Tibial artery (tissue), 4 donors: ENCODE results near the gene TNS3.

ENCODE experiments used
- DNase-seq, 2 donors: peaks; one replicate each; pipeline ENCODE4 v3.0.0-alpha.2; 2019
- H3K27ac ChIP-seq, 2 donors: fragments of 200-600 bp; sonication (generic) in 1 of 2; 1 replicate in 1 of 2; 2 replicates in 1 of 2; pipeline ENCODE4 v1.5.1; 2018 to 2019; ENCODE audit warnings: mild to moderate bottlenecking in 1 of 2
- H3K27me3 ChIP-seq, 2 donors: fragments of 200-600 bp; sonication (generic) in 1 of 2; one replicate each; pipeline versions ENCODE4 v1.5.1 to v1.6.0; 2016 to 2019
- H3K36me3 ChIP-seq, 3 donors: fragments of 200-600 bp; sonication (generic) in 2 of 3; one replicate each; pipeline ENCODE4 v1.5.1; 2016 to 2019; ENCODE audit warnings: mild to moderate bottlenecking in 2 of 3
- H3K4me1 ChIP-seq, 4 donors: fragments of 200-600 bp; sonication (generic) in 2 of 4; 1 replicate in 3 of 4; 2 replicates in 1 of 4; pipeline ENCODE4 v1.5.1; 2016 to 2019
- H3K4me3 ChIP-seq, 2 donors: fragments of 200-600 bp; sonication (generic) in 1 of 2; 1 replicate in 1 of 2; 2 replicates in 1 of 2; pipeline ENCODE4 v1.5.1; 2018 to 2019; ENCODE audit warnings: mild to moderate bottlenecking in 2 of 2
- H3K9me3 ChIP-seq, 3 donors: fragments of 200-600 bp; sonication (generic) in 1 of 3; one replicate each; pipeline ENCODE4 v1.5.1; 2016 to 2019
- intact Hi-C: fragments of 100-400 bp; cut with DNase I; formaldehyde crosslinking; loops from one replicate; pipeline ENCODE4 v1.15.0; 2023; ENCODE audit warnings: low total_unique reads
- TF ChIP-seq, protein P1 (sequence below), 2 experiments: fragments of 200-600 bp in 1 of 2; fragments of 450-650 bp in 1 of 2; IDR thresholded peaks; one replicate each; pipeline ENCODE4 v1.5.1; 2017 to 2019; ENCODE audit warnings: antibody characterized with exemption in 2 of 2, mild to moderate bottlenecking in 1 of 2, moderate library complexity in 1 of 2

TNS3 gene

DNA sequence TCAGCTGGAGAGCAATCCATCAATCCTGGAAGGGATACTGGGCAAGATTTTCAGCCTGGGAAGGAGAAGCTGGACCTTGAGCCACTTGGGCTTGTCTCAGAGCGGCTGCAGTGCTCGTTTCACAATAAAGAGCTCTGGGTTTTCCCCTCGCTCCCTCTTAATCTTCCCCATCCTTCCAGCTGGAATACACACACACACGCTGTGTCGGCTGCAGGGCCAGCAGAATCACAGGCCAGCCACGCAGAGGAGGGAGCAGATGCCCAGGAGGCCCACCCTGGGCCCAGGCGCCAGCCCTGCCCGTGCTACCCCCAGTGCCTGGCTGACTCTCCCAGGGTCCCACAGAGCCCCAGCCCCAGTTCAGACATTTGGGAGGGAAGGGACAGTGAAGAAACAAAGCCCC, 255.1 kb downstream of the TNS3 start:
- Histone ChIP-seq H3K36me3 (peaks cover 0 to 5% (median 0%) of the 10 kb centered on the region in 3 donors), H3K9me3 (no peaks in the 10 kb centered on the region), H3K4me3 (no peak overlapping the region), H3K27ac (peak overlapping the region; percentile 65 to 74), H3K4me1 (peaks cover 10 to 45% (median 36%) of the 10 kb centered on the region in 4 donors), H3K27me3 (no peaks in the 10 kb centered on the region)
- DNase-seq, result peak in 1 of 2 donors; percentile 60
- intact Hi-C loops, result no loop called here
- TF ChIP-seq, protein P1, sequence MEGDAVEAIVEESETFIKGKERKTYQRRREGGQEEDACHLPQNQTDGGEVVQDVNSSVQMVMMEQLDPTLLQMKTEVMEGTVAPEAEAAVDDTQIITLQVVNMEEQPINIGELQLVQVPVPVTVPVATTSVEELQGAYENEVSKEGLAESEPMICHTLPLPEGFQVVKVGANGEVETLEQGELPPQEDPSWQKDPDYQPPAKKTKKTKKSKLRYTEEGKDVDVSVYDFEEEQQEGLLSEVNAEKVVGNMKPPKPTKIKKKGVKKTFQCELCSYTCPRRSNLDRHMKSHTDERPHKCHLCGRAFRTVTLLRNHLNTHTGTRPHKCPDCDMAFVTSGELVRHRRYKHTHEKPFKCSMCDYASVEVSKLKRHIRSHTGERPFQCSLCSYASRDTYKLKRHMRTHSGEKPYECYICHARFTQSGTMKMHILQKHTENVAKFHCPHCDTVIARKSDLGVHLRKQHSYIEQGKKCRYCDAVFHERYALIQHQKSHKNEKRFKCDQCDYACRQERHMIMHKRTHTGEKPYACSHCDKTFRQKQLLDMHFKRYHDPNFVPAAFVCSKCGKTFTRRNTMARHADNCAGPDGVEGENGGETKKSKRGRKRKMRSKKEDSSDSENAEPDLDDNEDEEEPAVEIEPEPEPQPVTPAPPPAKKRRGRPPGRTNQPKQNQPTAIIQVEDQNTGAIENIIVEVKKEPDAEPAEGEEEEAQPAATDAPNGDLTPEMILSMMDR (IDR thresholded peaks at IDR 0.05), result no peak

DNA sequence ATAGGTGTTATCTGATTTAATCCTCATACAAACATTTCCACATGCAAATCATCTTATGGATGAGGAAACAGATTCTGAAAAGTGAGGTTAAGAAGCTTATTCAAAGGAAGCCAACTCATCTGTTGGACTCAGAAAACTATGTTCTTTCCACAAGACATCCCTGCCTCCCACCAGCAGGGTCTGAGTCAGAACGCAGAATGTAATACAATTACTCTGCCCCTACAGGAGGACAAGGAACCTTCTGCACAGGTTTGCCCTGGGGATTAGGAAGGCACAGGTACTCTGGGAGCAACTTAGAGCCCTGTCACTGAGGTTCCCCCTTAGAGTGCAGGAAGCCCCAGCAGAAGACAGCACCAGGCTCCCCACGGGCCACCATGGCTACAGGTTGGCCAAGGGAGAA, 255.7 kb downstream of the TNS3 start:
- Histone ChIP-seq H3K4me3 (no peak overlapping the region), H3K4me1 (peaks cover 10 to 45% (median 36%) of the 10 kb centered on the region in 4 donors), H3K27ac (peak overlapping the region; percentile 65 to 74), H3K9me3 (no peaks in the 10 kb centered on the region), H3K27me3 (no peaks in the 10 kb centered on the region), H3K36me3 (peaks cover 0 to 7% (median under 1%) of the 10 kb centered on the region in 3 donors)
- intact Hi-C loops, result no loop called here
- no peak for DNase-seq
- TF ChIP-seq, protein P1 (IDR thresholded peaks at IDR 0.05), result peak in 1 of 2 experiments; percentile 15

DNA sequence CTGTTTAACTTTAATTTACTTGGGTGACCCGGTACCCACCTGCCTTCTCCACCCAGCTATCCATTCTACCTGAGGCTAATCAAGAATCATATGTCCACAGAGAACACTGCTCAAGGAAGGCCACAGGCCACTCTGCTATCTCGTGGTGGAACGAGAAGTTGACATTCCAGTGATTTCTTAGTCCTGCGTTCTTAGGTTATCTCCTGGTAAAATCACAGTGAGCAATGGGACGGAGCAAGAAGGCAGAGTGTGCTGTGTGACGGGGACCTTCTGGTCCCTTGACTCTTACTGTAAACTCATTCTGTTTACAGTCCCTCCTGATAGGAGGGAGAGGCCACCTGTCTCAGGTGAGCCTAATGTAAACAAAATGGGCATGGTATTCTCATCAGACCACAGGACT, 256.6 kb downstream of the TNS3 start:
- Histone ChIP-seq H3K4me1 (peaks cover 10 to 45% (median 36%) of the 10 kb centered on the region in 4 donors), H3K9me3 (no peaks in the 10 kb centered on the region), H3K4me3 (no peak overlapping the region), H3K27me3 (no peaks in the 10 kb centered on the region), H3K36me3 (peaks cover 0 to 13% (median 10%) of the 10 kb centered on the region in 3 donors), H3K27ac (no peak overlapping the region)
- intact Hi-C loops, result no loop called here
- TF ChIP-seq, protein P1 (IDR thresholded peaks at IDR 0.05), result no peak
- DNase-seq, result no peak

DNA sequence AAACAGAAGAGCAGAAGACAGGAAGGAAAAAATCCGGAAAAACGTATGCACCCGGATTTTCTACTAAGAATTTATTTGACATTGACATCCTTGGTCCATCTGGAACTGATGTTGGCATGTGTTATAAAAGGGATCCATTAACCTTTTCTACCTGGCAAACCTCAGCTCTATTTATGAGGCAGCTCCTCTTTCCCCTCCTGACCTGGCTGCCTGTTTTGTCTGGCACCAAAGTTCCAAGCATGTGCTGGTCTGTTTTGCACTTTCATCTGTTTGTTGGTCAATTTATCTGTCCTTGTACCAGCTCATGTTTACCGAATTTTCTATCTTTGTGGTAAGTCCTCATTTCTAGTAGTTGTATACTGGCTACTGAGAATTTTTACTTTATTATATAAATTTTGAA, 258.0 kb downstream of the TNS3 start:
- DNase-seq, result no peak
- Histone ChIP-seq H3K36me3 (peaks cover 4 to 24% (median 12%) of the 10 kb centered on the region in 3 donors), H3K4me3 (no peak overlapping the region), H3K9me3 (no peaks in the 10 kb centered on the region), H3K27ac (no peak overlapping the region), H3K27me3 (no peaks in the 10 kb centered on the region), H3K4me1 (peaks cover 7 to 32% (median 28%) of the 10 kb centered on the region in 4 donors)
- TF ChIP-seq, protein P1 (IDR thresholded peaks at IDR 0.05), result no peak
- intact Hi-C loops, result no loop called here

DNA sequence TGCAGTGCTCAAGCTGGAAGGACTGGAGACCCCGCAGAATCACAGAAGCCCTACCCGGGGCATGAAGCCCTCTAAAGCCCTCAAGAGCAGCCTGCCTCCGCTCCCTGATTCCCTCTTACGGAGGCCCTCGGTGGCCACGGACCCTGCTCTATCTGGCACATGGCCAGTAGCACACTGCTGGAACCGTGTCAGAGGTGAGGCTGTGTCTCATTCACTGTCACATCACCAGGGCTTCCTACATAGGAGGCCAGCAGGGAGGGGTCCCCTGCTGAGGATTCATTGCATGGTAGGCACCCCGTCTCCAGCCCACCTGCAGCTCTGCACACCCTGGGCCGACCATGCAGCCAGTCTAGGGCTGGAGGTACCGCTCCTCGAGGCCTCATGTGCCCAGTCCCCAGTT, 259.2 kb downstream of the TNS3 start:
- intact Hi-C loops, result no loop called here
- Histone ChIP-seq H3K9me3 (no peaks in the 10 kb centered on the region), H3K27ac (no peak overlapping the region), H3K4me1 (peaks cover 0 to 21% (median 17%) of the 10 kb centered on the region in 4 donors), H3K4me3 (no peak overlapping the region), H3K36me3 (peaks cover 4 to 32% (median 17%) of the 10 kb centered on the region in 3 donors), H3K27me3 (no peaks in the 10 kb centered on the region)
- DNase-seq, result no peak
- TF ChIP-seq, protein P1 (IDR thresholded peaks at IDR 0.05), result no peak

DNA sequence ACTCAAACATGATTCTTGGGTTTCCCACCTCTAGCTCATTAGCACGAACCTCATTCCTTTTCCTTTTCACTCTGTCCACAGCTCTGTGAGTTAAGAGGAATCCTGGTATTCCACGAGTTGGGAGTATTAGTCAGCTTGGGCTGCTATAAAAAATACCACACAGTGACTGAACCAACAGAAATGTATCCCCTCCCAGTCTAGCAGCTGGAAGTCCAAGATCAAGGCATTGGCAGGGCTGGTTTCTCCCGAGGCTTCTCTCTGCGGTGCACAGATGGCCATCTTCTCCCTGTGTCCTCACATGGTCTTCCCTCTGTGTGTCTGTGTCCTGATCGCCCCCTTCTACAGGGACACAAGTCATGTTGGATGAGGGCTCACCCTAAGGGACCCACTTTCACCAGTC, 261.6 kb downstream of the TNS3 start:
- Histone ChIP-seq H3K27me3 (no peaks in the 10 kb centered on the region), H3K9me3 (no peaks in the 10 kb centered on the region), H3K36me3 (peaks cover 4 to 32% (median 17%) of the 10 kb centered on the region in 3 donors), H3K4me1 (peaks cover 0 to 16% (median 6%) of the 10 kb centered on the region in 4 donors), H3K4me3 (no peak overlapping the region), H3K27ac (no peak overlapping the region)
- intact Hi-C loops, result no loop called here
- no peak for DNase-seq
- TF ChIP-seq, protein P1 (IDR thresholded peaks at IDR 0.05), result no peak
